OCI-M2 (cell line): Measurements from ENCODE around the gene GRB10.

Source experiments
- DNase-seq: peaks from one replicate; lab custom pipeline; 2025; ENCODE audit not compliant: unreplicated experiment; lab: John Stamatoyannopoulos, UW

The GRB10 gene

GRCh38 chr7:50658696-50659095 is 124.0 kb downstream of the GRB10 start:
- DNase-seq: no peak

GRCh38 chr7:50657912-50658311 is 124.8 kb downstream of the GRB10 start:
- no peak for DNase-seq

DNA sequence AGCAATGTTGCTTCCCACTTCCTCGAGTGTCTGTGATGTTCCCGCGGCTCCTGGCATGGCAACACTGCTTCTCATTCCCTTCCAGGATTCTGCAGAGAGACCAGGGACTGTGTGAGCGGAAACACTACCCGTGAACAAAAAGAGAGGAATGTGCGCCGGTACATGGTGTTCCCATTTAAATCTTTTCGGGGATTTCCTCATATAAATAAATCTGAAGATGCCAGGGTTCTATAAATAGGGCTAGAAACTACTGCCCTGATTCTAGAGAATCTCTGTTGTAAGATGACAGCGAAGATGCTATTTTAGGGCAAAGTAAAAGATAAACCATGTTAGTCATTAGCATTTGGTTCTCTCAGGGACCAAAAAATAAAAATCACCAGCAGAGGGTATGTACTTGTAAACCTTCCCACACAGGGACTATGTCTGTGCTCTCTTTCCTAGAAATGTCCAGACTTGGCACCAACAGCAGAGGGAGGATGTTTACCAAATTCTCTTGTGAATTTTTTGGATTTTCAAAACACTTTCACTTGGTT is 125.3 kb downstream of the GRB10 start:
- no peak for DNase-seq

DNA sequence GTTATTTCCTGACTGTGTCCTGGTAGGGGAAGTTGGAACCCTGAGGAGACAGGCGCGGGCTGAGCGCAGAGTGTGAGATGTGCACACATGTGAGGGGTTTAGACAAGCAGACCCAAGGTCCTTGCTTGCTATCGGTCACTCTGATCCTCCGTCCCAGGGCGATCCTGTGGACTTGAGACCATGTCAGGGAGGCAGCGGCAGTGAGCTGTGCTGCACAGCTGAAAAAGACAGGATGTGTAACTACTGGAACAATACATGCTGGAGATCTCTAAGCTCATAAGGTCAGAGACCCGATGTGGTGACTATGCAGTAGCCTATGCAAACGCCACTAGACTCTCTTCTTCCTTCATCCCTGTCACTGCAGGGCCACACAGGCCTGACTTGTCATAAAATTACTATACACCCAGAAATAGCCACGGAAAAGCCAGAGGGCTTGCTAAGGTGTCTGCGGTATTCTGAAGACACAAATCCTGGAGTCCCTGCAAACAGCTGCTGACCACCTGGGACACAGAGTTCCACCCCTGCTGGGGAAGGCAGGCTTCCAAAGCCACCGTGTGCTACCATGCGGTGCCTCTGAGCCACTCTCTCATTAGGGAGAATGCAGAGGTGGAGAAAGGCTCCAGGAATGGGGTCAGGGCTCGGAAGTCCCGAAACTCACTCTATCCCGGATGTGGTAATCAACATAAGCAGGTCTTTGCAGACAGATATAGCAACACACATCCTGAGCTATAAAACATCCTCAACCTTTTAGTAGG is 126.4 kb downstream of the GRB10 start:
- DNase-seq: no peak

DNA sequence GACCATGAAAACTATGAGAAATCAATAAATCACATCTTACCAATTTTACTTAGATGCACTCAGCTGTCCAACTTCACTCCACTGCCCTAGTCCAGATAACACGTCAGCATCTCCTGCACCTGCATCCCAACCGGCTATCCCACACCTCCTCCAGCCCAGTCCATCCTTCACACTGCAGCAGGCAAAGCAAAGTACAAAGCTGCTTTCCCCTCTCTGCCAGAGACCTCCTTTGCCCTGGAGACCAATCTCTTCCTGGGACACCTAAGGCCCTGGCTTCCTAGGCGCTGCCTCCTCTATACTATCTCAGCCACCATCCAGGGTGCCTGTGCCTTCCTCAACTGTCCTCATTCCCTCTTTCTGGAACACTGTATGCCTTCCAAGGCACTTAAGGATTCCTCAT is 127.2 kb downstream of the GRB10 start:
- no peak for DNase-seq

DNA sequence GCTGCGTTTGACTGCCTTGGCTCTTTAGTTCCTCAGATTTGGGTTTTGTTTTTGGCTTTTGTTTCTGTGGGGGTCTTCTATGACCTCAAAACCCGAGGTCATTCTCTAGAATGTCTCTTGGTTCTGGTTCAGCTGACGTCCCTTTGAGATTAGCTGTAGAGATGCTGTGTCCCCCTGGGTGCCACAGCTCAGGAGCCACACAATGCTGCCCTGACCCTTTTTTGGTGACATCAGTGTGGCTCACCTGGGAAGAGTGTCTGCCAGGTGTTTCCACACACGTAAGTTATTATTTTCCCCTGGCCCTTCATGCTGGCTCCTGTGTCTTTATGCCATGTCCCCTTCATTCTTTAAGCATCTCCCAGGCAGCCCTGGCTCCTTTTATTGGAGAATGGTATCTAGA is 127.7 kb downstream of the GRB10 start:
- no peak for DNase-seq

DNA sequence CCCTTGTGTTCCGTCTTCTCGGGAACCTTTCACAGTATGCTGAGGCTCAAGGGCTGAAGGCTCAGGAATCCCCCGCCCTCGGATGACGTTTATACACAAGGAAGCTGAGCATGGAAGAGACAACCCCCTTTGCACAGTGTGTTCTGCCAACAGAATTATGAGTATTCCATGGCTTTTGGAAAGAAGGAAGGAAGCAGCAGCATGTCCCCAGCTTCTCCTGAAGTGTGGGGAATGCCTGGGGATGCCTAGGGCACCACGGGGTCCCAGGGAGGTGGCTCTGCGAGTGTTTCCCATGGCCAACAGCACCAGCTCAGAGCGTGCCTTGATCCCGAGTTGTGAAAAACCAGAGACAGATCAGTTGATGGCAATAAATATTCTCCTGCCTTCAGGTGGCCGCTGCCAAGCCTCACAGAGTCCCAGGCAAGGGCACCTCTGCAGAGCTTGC is 128.7 kb downstream of the GRB10 start:
- no peak for DNase-seq

- no peak for DNase-seq
These were observed 129.4 kb downstream of the GRB10 start for GRCh38 chr7:50653126-50653864.

GRCh38 chr7:50652400-50653125 is 130.1 kb downstream of the GRB10 start:
- DNase-seq: no peak

DNA sequence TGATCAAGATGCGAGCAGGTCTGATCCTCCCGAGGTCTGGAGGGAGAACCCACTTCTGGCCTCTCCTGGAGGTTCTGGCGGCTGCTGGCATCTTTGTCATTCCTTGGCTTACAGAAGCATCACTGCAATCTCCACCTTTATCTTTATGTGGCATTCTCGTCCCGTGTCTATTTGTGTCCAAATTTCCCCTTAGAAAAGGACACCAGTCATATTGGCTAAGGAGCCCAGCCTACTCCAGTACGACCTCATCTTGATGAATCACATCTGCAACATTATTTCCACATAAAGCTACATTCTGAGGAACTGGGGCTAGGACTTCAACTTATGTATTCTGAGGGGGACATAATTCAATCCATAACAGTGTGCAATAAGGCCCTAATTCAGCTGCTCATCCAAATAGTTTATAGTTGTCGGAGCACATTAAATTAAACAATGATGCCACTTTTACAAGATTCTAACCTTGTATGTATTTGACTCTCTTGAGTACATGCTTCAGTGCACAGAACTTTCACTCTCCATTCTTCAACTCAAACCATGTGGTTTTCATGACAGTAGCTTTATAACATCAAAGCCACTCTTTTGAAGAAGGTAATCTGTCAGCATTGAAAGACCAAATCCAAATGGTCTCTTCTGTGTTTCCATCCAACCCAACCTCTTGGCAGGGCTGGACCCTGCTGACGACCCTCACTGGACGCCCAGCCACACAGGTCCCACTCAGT is 131.3 kb downstream of the GRB10 start:
- DNase-seq: no peak

DNA sequence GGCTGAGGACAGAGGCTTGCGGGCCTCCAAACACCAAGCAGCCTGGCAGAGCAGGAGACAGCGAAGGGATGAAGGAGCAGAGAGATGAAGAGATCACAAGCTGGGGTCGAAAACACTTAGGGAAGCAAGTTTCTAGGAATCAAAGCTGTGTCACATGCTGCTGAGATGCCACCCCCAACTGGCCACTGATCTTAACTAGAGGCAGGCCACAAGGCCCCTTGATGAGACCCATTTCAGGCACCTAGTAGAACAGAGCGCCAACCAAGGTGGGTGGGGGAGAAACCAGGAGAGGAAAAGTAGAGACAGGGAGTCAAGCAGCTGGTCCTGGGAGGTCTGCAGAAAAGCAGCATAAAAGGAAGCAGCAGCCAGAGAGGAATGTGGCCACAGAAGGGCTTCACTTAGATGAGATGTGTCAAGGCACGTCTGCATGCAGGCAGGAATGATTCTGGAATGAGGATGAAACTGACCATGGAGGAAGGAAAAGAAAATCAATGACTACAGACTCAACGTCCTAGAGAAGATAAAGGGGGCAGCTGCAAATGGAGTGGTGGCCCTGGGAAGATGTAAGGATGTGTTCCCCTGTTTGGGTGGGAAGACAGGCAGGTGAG is 132.5 kb downstream of the GRB10 start:
- DNase-seq: no peak

DNA sequence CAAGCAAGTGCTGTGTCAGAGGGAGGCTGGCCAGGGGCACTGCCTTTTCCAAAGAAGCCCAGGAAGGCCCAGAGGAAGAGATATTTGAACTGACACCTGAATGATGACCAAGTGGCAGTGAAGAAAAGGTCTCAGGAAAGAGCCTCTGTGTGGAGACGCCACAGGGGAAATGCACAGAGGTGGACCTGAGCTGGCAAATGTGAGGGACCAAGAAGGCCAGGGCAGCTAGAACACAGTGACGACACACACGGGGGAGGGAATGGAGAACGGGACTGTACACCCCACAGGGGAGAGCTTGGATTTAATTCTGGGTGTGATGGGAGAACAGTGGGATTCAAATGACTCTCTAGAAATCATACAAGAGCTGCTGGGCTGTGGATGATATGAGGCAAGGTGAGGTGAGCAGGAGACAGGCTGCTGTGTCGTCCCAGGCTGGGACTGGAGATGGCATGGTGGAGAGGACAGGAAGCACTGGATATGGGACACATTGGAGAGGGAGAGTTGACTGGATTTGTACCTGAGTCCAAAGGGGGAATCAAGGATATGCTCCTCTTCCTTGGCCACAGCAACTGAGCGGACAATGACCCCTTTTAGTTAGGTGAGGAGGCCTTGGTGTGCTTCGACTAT is 133.3 kb downstream of the GRB10 start:
- no peak for DNase-seq

GRCh38 chr7:50648570-50649169 is 134.0 kb downstream of the GRB10 start:
- no peak for DNase-seq

- DNase-seq: no peak
These were observed 134.6 kb downstream of the GRB10 start for GRCh38 chr7:50648076-50648475.

DNA sequence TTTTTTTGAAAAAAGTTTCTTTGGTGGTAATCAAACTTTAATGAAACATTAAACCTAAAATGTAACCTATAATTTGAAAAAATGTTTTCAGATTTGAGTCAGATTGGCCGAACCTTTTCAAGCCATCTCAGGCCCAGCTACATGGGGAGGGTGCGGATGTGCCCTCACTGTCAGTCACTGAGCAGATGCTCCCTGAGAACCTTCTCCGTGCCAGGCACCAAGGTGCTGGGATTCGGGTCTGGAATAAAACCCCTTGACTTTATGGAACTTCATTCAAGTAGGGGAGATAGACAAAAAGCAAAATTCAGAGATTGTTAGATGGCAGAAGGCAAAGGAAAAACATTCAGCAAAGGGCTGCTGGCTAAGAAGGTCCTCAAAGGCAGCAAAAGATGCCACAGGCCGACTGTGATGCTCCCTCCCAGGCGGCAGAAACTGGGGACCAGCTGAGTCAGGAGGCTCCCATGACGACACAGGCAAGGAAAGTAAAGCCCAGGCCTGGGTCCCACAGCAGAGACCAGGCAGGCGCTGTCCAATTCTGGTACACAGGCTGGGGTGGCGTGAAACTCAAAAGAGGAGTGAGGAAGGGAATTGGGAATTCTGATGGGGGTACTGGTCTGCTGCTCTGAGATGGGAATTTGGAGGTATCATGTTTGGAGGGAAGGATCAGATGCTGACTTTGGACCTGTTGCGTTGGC is 135.3 kb downstream of the GRB10 start:
- DNase-seq: no peak

- DNase-seq: no peak
These were observed 136.6 kb downstream of the GRB10 start for GRCh38 chr7:50646069-50646468.

GRCh38 chr7:50645186-50645585 is 137.5 kb downstream of the GRB10 start:
- no peak for DNase-seq

- DNase-seq: no peak
These were observed 138.1 kb downstream of the GRB10 start for GRCh38 chr7:50644586-50644985.

DNA sequence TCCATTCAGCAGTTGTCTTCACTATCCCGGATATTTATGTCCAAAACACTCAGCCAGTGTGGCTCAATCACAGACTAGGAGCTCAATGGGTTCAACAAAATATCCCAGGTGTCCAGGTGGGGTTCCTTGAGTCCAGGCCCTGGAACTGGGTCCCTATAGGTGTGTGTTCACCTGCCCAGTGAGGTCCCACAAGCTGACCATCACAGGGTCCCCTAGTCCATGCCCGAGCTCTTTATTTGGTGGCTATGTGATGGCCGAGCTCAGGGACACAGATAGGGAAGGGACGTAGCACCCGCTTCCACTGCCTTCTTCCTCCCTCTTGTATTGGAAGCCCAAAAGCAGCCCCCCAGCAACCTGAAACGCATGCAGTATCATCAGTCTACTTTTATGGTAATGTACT is 138.6 kb downstream of the GRB10 start:
- no peak for DNase-seq
